GM19372 (cell line): ENCODE data around the gene NRG2.

Experiments
- ATAC-seq: cut with Tn5 transposase; IDR thresholded peaks from one replicate; pipeline ENCODE4 v1.9.1; 2021; ENCODE audit warnings: mild to moderate bottlenecking, low read depth, moderate library complexity; ENCODE audit not compliant: unreplicated experiment

NRG2 gene

GRCh38 chr5:139911425-139912120, 131.5 kb downstream of the NRG2 start:
- ATAC-seq = no peak

- no peak for ATAC-seq
Observed at GRCh38 chr5:139910901-139911300, 132.2 kb downstream of the NRG2 start.

GRCh38 chr5:139910036-139910435, 133.1 kb downstream of the NRG2 start:
- ATAC-seq = no peak

- no peak for ATAC-seq
Observed at GRCh38 chr5:139908749-139909148, 134.3 kb downstream of the NRG2 start.

- no peak for ATAC-seq
Observed at GRCh38 chr5:139906661-139907060, 136.4 kb downstream of the NRG2 start.

- ATAC-seq = no peak
Observed at GRCh38 chr5:139904816-139905661, 138.1 kb downstream of the NRG2 start.

- ATAC-seq = no peak
Observed at GRCh38 chr5:139904566-139904815, 138.6 kb downstream of the NRG2 start.

GRCh38 chr5:139903795-139904565, 139.1 kb downstream of the NRG2 start:
- ATAC-seq = no peak

GRCh38 chr5:139903450-139903794, 139.7 kb downstream of the NRG2 start:
- ATAC-seq = no peak

GRCh38 chr5:139901986-139902385, 141.1 kb downstream of the NRG2 start:
- ATAC-seq = no peak

GRCh38 chr5:139901251-139901575, 141.9 kb downstream of the NRG2 start:
- no peak for ATAC-seq

GRCh38 chr5:139900546-139901250, 142.4 kb downstream of the NRG2 start:
- ATAC-seq = no peak

- ATAC-seq = no peak
Observed at GRCh38 chr5:139898981-139899380, 144.1 kb downstream of the NRG2 start.

- ATAC-seq = no peak
Observed at GRCh38 chr5:139897982-139898381, 145.1 kb downstream of the NRG2 start.

- no peak for ATAC-seq
Observed at GRCh38 chr5:139897342-139897741, 145.8 kb downstream of the NRG2 start.

GRCh38 chr5:139896718-139897117, 146.4 kb downstream of the NRG2 start:
- ATAC-seq = no peak

GRCh38 chr5:139895647-139896046, 147.5 kb downstream of the NRG2 start:
- ATAC-seq = no peak

- no peak for ATAC-seq
Observed at GRCh38 chr5:139895046-139895445, 148.1 kb downstream of the NRG2 start.

- ATAC-seq = no peak
Observed at GRCh38 chr5:139893873-139894272, 149.2 kb downstream of the NRG2 start.

- no peak for ATAC-seq
Observed at GRCh38 chr5:139889410-139889809, 153.7 kb downstream of the NRG2 start.

- ATAC-seq = no peak
Observed at GRCh38 chr5:139888370-139888769, 154.7 kb downstream of the NRG2 start.
